T-helper 1 cell treated with Interleukin-12 subunit alpha and Interleukin-12 subunit beta and Interleukin-4 antibody, amounts not matched to agents 30 ng/mL and 1 ng/mL, for 36 hours (primary cell): Measurements from ENCODE around the gene CAPSL. TPM values are rescaled to one million over a fixed set of nuclear protein-coding genes. Genes with fewer than 3 reads are reported as not detected.

Experiments
- intact Hi-C: fragments of 100-400 bp; cut with micrococcal nuclease; formaldehyde crosslinking; loops from one replicate; pipeline ENCODE4 v1.15.1; 2024
- total RNA-seq: library from RNA; stranded (reverse); gene quantifications from 2 replicates; pipeline ENCODE4 v1.2.3, GENCODE V29; 2022

CAPSL gene
- total RNA-seq, 1 donor from 2014 or later = not detected

- intact Hi-C loops = no loop called here
These were observed 59.3 kb downstream of the CAPSL start for GRCh38 chr5:35879096-35879495.

GRCh38 chr5:35878079-35878478 is 60.3 kb downstream of the CAPSL start:
- intact Hi-C loops = no loop called here

DNA sequence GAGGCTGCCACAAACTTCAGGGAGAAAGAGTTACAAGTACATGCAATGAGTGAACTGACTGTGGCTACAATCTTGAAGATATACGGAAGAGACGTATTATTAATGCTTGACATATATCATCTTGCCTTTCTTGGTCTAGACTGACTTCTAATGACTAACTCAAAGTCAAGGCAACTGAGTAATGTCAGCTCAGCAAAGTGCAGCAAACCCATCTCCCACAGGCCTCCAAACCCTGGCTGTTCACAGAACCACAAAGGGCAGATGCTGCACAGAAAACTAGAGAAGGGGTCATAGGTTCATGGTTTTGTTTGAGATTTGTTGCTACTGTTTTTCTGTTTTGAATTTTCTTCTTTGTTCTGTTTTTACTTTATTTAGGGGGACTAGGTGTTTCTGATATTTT is 60.8 kb downstream of the CAPSL start:
- intact Hi-C loops = loop anchor here (2.0 kb wide), 1 partner anchor 15 kb away; no protein-coding TSS in a partner anchor

DNA sequence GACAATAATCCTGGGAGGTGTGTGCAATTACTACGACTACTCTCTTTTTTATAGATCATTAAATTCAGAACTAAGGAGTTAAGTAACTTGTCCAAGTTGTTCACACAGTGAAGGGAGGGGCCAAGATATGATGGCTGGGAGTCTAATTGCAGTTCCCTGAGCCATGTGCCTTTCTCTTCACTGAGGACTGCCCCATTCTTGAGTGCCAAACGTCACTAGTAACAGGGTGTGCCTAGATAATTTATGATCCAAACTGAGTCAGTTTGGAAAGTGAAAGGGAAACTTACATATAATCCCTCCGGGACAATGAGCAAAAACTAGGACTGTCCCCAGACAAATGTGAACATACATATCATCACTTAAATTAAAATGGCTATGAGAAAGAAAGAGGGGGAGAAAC is 61.5 kb downstream of the CAPSL start:
- intact Hi-C loops = loop anchor here (2.0 kb wide), 1 partner anchor 14 kb away; no protein-coding TSS in a partner anchor

GRCh38 chr5:35876454-35876853 is 62.0 kb downstream of the CAPSL start:
- intact Hi-C loops = loop anchor here (2.0 kb wide), 1 partner anchor 14 kb away; no protein-coding TSS in a partner anchor

DNA sequence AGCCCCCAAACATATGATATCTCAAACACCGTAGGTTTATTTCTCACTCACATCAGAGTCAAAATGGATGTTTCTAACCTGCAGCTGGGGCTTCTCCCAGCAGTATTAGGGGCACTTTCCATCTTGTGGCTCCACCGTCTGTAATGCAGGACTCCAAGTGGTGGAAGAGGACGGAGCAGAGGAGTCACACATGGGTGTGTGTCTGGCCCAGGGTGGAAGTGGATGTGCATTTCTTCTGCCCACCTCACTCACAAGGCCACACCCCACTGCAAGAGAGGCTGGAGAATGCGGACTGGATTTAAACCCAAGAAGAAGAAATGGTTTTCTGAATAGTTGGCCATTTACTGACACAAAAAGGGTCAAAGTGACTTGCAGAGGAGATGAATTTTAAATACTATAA is 67.8 kb downstream of the CAPSL start:
- intact Hi-C loops = no loop called here

GRCh38 chr5:35869685-35870277 is 68.6 kb downstream of the CAPSL start:
- intact Hi-C loops = no loop called here

- intact Hi-C loops = no loop called here
These were observed 70.4 kb downstream of the CAPSL start for GRCh38 chr5:35867998-35868397.

- intact Hi-C loops = loop anchor here (2.0 kb wide), 1 partner anchor 14 kb away; no protein-coding TSS in a partner anchor
These were observed 75.3 kb downstream of the CAPSL start for GRCh38 chr5:35863159-35863558.

DNA sequence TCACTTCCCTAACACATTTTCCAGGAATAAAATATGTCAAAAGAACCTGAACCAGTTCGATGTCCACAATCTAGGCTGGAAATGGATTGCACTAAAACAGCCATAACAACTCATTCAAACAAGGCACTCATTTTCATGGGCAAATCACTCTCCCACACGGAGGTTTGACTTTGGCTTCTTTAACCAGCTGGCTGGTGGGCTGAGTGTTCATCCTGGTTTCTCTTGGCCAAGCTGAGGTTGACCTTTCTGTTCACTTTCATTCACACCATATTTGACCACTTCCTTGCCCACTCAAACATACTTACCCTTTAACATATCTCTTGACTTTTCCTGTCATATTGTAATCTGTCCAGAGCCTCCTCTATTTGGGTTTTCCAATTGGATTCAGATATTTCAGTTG is 76.3 kb downstream of the CAPSL start:
- intact Hi-C loops = loop anchor here (2.0 kb wide), 1 partner anchor 15 kb away; no protein-coding TSS in a partner anchor

- intact Hi-C loops = loop anchor here (2.0 kb wide), 1 partner anchor 15 kb away; no protein-coding TSS in a partner anchor
These were observed 76.7 kb downstream of the CAPSL start for GRCh38 chr5:35861718-35862117.

GRCh38 chr5:35860686-35861085 is 77.7 kb downstream of the CAPSL start:
- intact Hi-C loops = no loop called here

- intact Hi-C loops = loop anchor here (1.0 to 5.0 kb wide), 4 partner anchors 82 to 1018 kb away; partner anchors contain the start of genes DNAJC21, LMBRD2, NIPBL and SKP2
These were observed 79.2 kb downstream of the CAPSL start for GRCh38 chr5:35859101-35859661.

DNA sequence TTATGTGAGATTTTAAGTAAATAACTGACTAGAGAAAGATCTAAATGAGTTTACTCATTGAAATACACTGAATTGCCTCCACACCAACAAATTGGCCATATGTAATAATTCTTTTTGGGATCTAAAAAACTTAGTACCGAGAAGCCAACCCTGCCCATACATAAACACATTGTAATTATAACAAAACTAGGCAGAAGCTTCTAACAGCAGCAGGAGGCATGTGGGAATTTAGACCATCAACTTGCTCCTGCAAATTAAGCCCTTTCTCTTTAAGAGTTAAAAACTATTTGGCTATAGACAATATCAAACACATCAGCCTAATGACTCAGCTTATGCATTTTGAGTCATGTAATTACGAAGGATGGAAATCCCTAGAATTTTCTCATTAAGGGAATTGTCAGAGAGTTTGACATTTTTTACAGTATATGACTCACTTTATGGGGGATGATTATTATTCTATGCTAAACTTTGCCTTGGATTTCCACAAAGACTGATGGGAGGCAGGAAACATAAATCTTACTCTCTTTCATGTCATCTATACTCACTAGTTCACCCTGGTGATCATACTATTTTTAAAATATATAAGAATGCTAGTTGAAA is 80.7 kb downstream of the CAPSL start:
- intact Hi-C loops = loop anchor here (1.0 to 5.0 kb wide), 5 partner anchors 45 to 1020 kb away; partner anchors contain the start of genes DNAJC21, LMBRD2, NIPBL and SKP2

GRCh38 chr5:35856765-35857351 is 81.6 kb downstream of the CAPSL start, which contains the start of gene IL7R:
Gene IL7R, plus strand, starts transcription at chr5:35856891. Its CDS starts 87 bp downstream, at chr5:35856978.
- intact Hi-C loops = loop anchor here (1.0 to 5.0 kb wide), 10 partner anchors 21 to 1020 kb away; partner anchors contain the start of genes DNAJC21, LMBRD2, NIPBL and SKP2

DNA sequence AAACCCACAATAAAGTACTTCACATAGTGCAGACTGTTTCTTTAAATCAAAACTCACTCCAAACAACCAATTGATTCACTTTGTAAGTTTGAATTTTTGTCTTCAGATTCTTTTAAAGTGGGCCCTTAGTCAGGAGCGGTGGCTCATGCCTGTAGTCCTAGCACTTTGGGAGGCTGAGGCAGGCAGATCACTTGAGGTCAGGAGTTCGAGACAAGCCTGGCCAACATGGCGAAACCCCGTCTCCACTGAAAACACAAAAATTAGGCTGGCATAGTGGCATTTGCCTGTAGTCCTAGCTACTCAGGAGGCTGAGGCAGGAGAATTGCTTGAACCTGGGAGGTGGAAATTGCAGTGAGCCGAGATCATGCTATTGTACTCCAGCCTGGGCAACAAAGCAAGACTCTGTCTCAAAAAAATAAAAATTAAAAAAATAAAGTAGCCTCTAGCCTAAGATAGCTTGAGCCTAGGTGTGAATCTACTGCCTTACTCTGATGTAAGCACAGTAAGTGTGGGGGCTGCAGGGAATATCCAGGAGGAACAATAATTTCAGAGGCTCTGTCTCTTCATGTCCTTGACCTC is 82.1 kb downstream of the CAPSL start:
- intact Hi-C loops = loop anchor here (1.0 to 5.0 kb wide), 8 partner anchors 20 to 1021 kb away; partner anchors contain the start of genes DNAJC21, LMBRD2, NIPBL and SKP2

- intact Hi-C loops = loop anchor here (5.0 kb wide), 3 partner anchors 297 to 1022 kb away; partner anchors contain the start of genes DNAJC21, LMBRD2, NIPBL and SKP2
These were observed 83.2 kb downstream of the CAPSL start for GRCh38 chr5:35855187-35855586.
